K562 (cell line): ENCODE measurements around the gene LRRC75A. TPM values are rescaled to one million over a fixed set of nuclear protein-coding genes. Genes with fewer than 3 reads are reported as not detected.
A peak's percentile ranks its signal among the peaks of the same experiment; 100 is the strongest.

Source experiments
- ATAC-seq: fragments of 200-7000 bp; cut with Tn5 transposase; 3 replicates; pipeline ENCODE4 v1.9.1; 2020; ENCODE audit warnings: moderate library complexity
- BruUV-seq: library from RNA; stranded (reverse); fragments of 400-500 nt; replicated peaks from 2 replicates; lab custom pipeline; 2021; lab: Mats Ljungman, UMichigan
- CTCF ChIA-PET: fragments of 300-600 bp; formaldehyde crosslinking; extraction: SDS; loops from one replicate; lab custom pipeline; 2021; ENCODE audit warnings: low intra/inter-chr PET ratio; lab: Yijun Ruan, JAX
- POLR2A ChIA-PET: fragments of 300-600, 350-650 bp; sonication (Branson Sonifier 250); formaldehyde crosslinking; extraction: SDS; loops from one replicate; lab custom pipeline; 2021; ENCODE audit warnings: antibody characterized with exemption, inconsistent platforms; lab: Yijun Ruan, JAX
- DNase-seq, 4 experiments: peaks; one replicate each; pipeline versions ENCODE4 v3.0.0 to v3.0.0-alpha.2; 2011 to 2018; ENCODE audit warnings: low spot score in 3 of 4, mixed read lengths in 3 of 4; ENCODE audit errors: extremely low read depth in 1 of 4
- FAIRE-seq: peaks from 2 replicates; lab custom pipeline; 2011; peaks lifted over from hg19 to GRCh38; lab: Jason Lieb, UNC
- H2AFZ ChIP-seq: 2 replicates; pipeline ENCODE4 v1.6.0; 2011; ENCODE audit warnings: low read depth, low read length, control low read depth, inconsistent platforms
- H3K27ac ChIP-seq: fragments of 200-600 bp; 3 replicates; pipeline ENCODE4 v1.8.0; 2011; ENCODE audit warnings: low read depth, mild to moderate bottlenecking, control low read depth, inconsistent platforms, low read length, moderate library complexity, mixed read lengths; ENCODE audit errors: extremely low read depth
- H3K27me3 ChIP-seq, 2 experiments: fragments of 300-600 bp in 1 of 2; 2 replicates in 1 of 2; 3 replicates in 1 of 2; pipeline versions ENCODE4 v1.6.0 to v1.8.0; 2011; ENCODE audit warnings: inconsistent platforms in 2 of 2, low read length in 2 of 2, mild to moderate bottlenecking in 1 of 2, mixed read lengths in 1 of 2, moderate library complexity in 1 of 2; ENCODE audit not compliant: control insufficient read depth in 2 of 2, insufficient read depth in 2 of 2
- H3K36me3 ChIP-seq: fragments of 300-600 bp; 3 replicates; pipeline ENCODE4 v1.8.0; 2011; ENCODE audit warnings: mild to moderate bottlenecking, low read length, inconsistent platforms; ENCODE audit not compliant: control insufficient read depth, insufficient read depth
- H3K4me1 ChIP-seq, 2 experiments: fragments of 200-600 bp in 1 of 2; replicated peaks in 1 of 2; 2 replicates in 1 of 2; 3 replicates in 1 of 2; pipeline versions ENCODE4 v1.5.1 to v1.8.0; 2011; ENCODE audit warnings: inconsistent platforms in 2 of 2, low read length in 2 of 2, mild to moderate bottlenecking in 1 of 2, mixed read lengths in 1 of 2, moderate library complexity in 1 of 2; ENCODE audit not compliant: control insufficient read depth in 2 of 2, insufficient read depth in 2 of 2
- H3K4me2 ChIP-seq: 2 replicates; pipeline ENCODE4 v1.6.1; 2011; ENCODE audit warnings: low read length, control low read depth, inconsistent platforms, mixed read lengths; ENCODE audit not compliant: insufficient read depth
- H3K4me3 ChIP-seq: fragments of 200-600 bp; sonication (generic), shearing (Covaris generic); 2 replicates; pipeline ENCODE4 v1.5.1; 2016; ENCODE audit warnings: control low read depth, inconsistent platforms
- H3K79me2 ChIP-seq: fragments of 200-600 bp; 3 replicates; pipeline ENCODE4 v1.8.0; 2011; ENCODE audit warnings: low read length, inconsistent platforms; ENCODE audit not compliant: control insufficient read depth, insufficient read depth
- H3K9ac ChIP-seq, 2 experiments: 2 replicates each; pipeline versions ENCODE4 v1.6.0 to v1.6.1; 2011; ENCODE audit warnings: low read depth in 2 of 2, low read length in 2 of 2, control low read depth in 1 of 2, inconsistent platforms in 1 of 2, mild to moderate bottlenecking in 1 of 2, mixed read lengths in 1 of 2; ENCODE audit not compliant: insufficient read depth in 1 of 2
- H3K9me1 ChIP-seq: one replicate; pipeline ENCODE4 v1.6.0; 2011; ENCODE audit warnings: inconsistent platforms, mild to moderate bottlenecking, low read length, moderate library complexity; ENCODE audit not compliant: control insufficient read depth, insufficient read depth
- H3K9me3 ChIP-seq: replicated peaks from 2 replicates; pipeline ENCODE4 v1.5.1; 2011; ENCODE audit warnings: low read depth, low read length, inconsistent platforms; ENCODE audit not compliant: control insufficient read depth, insufficient read depth
- H4K20me1 ChIP-seq: replicated peaks from 2 replicates; pipeline ENCODE4 v1.6.1; 2011; ENCODE audit warnings: low read length, inconsistent platforms, mixed read lengths; ENCODE audit not compliant: control insufficient read depth, insufficient read depth
- KDM4B ChIP-seq, 2 experiments: fragments of 450-650 bp in 1 of 2; sonication (generic) in 1 of 2; IDR thresholded peaks; 2 replicates each; pipeline ENCODE4 v1.6.1; 2016 to 2017; ENCODE audit warnings: borderline replicate concordance in 2 of 2, antibody characterized with exemption in 1 of 2, low read depth in 1 of 2, mild to moderate bottlenecking in 1 of 2
- NFIC ChIP-seq: fragments of 450-650 bp; IDR thresholded peaks from 2 replicates; pipeline ENCODE4 v1.6.1; 2017; ENCODE audit warnings: mild to moderate bottlenecking, inconsistent platforms
- WGBS: fragments of 100-300 bp; shearing (Covaris generic); methylation state at CpG from one replicate; pipeline ENCODE4 v1.1.6; 2016; ENCODE audit warnings: low coverage, mixed read lengths; ENCODE audit not compliant: insufficient coverage; ENCODE audit errors: missing lambda C conversion rate; 5-methylcytosine and 5-hydroxymethylcytosine counted together
- in situ Hi-C: fragments of 300-500 bp; cut with MboI; formaldehyde crosslinking; loops from 4 replicates; pipeline ENCODE4 v1.15.0; 2018; ENCODE audit warnings: inconsistent platforms, mixed read lengths
- intact Hi-C: fragments of 100-400 bp; cut with micrococcal nuclease; formaldehyde crosslinking; loops from 2 replicates; pipeline ENCODE4 v1.14.2; 2022
- polyA plus RNA-seq, 8 experiments: library from polyadenylated mRNA; depleted of rRNA in 4 of 8; stranded (reverse) in 5 of 8; unstranded in 3 of 8; fragments of >200 nt; fragmentation: Nextera tagmentation in 2 of 8; fragmentation: Illumina TruSeq in 1 of 8; extraction: Ambion mirVana in 2 of 8; extraction: Trizol in 1 of 8; gene quantifications; 2 replicates each; pipeline versions ENCODE4 v1.2.1 to v1.2.3, GENCODE V29; 2011 to 2014; ENCODE audit warnings: inconsistent platforms in 1 of 8, missing spikeins in 1 of 8
- total RNA-seq, 7 experiments: library from RNA; depleted of rRNA in 6 of 7; stranded (reverse); fragments of >200 nt in 6 of 7; fragmentation: Illumina TruSeq in 2 of 7; extraction: Trizol in 2 of 7; gene quantifications; 2 replicates each; pipeline versions ENCODE4 v1.2.1 to v1.2.3, GENCODE V29; 2011 to 2021; ENCODE audit warnings: low replicate concordance in 1 of 7

LRRC75A gene
- total and polyA plus RNA-seq, 9 of the 15 experiments (the other 6 are each of a cell fraction or from before 2014, with no cell fraction given), result 0.04 to 0.34 (median 0.08) TPM; not detected in 5

GRCh38 chr17:16486373-16487250 is 5.4 kb downstream of the LRRC75A start:
- in situ Hi-C loops (no loop called here), intact Hi-C loops (no loop called here)
- H3K4me3 ChIP-seq, result no peak overlapping the region
- H3K9ac ChIP-seq, result peak overlapping the region in 1 of 2 experiments; percentile 32; a peak in 1 of 4 replicates
- no peak for ATAC-seq
- no peaks in the 10 kb centered on the region for H3K9me3 ChIP-seq
- no peak for DNase-seq
- peaks cover 21 to 25% of the 10 kb centered on the region in 2 experiments; a peak in 4 of 5 replicates for H3K4me1 ChIP-seq
- no TSS peak for BruUV-seq
- FAIRE-seq, result no peak
- H4K20me1 ChIP-seq, result no peaks in the 10 kb centered on the region
- POLR2A ChIA-PET, result interaction anchor here (0.5 kb wide), 1 partner anchor 217 kb away, joined by 3 read pairs; no protein-coding TSS in a partner anchor
- H3K27me3 ChIP-seq, result peaks cover 0 to 14% of the 10 kb centered on the region in 2 experiments; a peak in 3 of 5 replicates
- TF ChIP-seq KDM4B (IDR thresholded peaks at IDR 0.05; ENCODE audit: borderline replicate concordance in 2 of 2, low read depth in 1 of 2) (no peak), NFIC (peak; percentile 82)
- 54% methylated on average over 21 of the region's 24 CpGs for WGBS
- no peak overlapping the region for H3K27ac ChIP-seq
- H3K4me2 ChIP-seq, result no peak overlapping the region
- H3K79me2 ChIP-seq, result no peaks in the 10 kb centered on the region
- H2AFZ ChIP-seq, result no peak overlapping the region
- H3K36me3 ChIP-seq, result no peaks in the 10 kb centered on the region
- no peaks in the 10 kb centered on the region for H3K9me1 ChIP-seq
- CTCF ChIA-PET, result no interaction called here
